ENCODE results near the gene REC114.
"Not testable (repeated sequence)": the region's sequence is repeated elsewhere in the genome, so short reads cannot be mapped to it uniquely, and the experiment has no call there.

GRCh38 chr15:73431329-73431728 lies 11.6 kb upstream of the REC114 start:
- not testable (repeated sequence) for TF ChIP-seq POLR2A, CTCF (IDR thresholded peaks at IDR 0.05)

All from adrenal gland (tissue), 5 donors.